Measurements from ENCODE around the gene FER1L5.

Gene FER1L5

DNA sequence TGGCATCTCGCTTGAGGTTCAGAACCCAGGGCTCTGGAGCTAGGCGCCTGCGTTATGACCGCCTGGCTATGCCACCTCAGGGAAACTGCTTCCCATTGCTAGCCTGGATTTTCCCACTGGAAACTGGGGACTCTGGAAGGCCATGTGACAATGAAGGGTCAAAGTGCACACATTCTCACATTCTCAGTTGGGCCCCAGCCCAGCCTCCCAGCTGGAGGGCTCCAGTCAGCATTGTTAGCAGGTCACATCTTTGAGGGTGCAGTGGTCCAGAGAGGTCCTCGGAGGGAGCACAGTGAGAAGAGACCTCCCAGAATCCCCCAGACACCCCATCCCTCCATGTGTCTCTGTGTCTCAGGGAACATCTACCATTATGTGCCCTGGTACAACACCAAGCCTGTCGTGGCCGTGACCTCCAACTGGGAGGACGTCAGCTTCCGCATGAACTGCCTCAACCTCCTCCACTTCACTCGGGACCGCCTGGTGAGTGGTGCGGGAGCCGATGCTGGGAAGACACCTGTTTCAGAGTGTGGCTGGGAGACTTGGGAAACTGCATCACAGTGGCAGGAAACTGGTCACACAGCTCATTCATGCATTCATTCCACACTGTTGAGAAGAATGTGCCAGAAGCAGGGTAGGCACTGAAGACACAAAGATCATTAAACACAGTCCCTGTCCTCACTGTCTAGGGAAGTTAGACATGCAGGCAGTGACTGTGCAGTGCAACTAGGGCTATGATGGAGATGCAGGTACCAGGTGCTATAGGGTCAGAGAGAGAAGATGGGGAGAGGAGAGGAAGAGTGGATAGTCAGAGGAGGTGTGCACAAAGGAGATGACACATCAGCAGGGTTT is 41.6 kb downstream of the FER1L5 start:
- DNase-seq = peak; percentile 47

DNA sequence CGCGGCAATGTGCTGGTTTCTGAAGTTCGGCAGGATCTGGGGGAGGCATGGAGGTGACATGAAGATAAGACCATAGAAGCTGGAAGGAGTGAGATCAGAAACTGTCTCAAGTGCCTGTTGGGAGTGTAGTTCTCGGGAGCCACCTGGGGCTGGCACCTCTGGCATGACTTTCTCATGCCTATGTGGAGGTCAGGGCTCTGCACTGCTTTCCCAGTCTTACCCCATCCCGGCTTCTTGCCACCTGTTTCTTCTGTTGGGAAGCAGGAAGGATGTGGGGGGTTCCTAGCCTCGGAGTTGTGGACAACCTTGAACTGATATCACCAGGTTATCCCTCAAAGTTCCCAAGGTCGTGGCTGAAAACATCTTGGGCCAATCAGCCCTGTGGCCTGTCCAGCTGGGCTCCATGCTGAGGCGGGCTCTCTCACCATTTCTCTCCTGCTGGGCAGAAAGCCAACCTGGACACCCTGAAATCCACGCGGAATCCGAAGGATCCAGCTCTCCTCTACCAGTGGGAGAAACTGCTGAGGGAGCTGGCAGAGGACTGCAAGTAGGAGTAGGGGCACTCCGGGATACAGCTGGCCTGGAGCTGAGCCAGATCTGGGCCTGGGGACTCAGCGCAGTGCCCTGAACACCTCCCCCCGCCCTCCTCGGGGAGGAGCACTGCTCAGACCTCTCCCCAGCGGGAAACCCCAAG is 42.5 kb downstream of the FER1L5 start:
- peak; percentile 36 for DNase-seq

DNA sequence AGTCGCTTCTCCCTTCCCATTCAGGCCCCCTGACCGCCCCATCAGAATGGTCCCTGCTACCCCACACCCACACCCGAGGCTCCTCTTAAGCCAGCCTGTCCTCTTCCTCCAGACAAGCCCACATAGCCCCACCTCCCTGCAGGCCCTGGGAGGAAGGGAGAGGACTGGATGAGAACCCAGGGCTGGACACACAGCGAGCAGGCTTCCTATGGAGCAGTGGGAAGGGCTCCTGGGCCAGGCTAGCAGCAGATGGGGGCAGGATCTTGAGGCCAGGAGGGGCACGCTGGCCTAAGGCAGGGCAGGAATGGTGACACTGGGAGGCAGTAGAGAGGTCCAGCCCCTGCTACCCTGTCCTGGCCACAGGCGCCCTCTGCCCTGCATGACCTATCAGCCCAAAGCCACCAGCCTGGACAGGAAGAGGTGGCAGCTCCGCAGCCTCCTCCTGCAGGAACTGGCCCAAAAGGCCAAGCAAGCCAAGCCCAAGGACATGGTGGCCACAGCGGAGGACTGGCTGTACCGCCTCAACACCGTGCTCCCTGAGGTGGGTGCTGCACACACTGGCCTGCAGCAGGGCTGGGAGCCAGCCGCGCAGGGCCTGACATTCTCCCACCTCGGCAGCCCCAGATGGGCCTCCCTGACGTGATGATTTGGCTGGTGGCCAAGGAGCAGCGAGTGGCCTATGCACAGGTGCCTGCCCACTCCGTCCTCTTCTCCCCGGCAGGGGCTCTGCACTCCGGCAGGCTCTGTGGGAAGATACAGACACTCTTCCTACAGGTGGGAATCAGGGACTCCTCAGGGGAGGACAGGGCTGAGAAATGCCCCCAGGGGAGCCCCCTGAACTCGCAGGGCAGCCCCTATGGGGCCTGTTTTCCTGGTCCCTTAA is 43.3 kb downstream of the FER1L5 start:
- DNase-seq = peak; percentile 70

DNA sequence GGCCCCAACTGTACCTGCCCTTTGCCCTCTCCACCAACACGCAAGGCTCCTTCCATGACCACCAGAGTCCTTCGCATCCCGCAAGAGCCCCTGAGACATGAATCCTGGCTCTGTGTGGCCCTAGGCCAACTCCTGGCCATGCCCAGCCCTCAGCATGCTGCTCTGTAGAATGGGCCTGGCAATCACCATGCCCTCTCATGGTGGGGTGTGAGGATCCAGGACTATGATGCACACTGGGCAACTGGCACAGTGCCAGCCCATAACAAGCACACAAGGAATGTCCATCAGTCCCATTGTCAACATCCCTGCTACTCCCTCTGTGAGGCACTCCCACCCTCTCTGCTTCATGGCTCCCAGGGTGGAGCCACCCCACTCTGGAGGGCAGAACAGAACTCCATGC is 44.7 kb downstream of the FER1L5 start:
- peak; percentile 38 for DNase-seq

DNA sequence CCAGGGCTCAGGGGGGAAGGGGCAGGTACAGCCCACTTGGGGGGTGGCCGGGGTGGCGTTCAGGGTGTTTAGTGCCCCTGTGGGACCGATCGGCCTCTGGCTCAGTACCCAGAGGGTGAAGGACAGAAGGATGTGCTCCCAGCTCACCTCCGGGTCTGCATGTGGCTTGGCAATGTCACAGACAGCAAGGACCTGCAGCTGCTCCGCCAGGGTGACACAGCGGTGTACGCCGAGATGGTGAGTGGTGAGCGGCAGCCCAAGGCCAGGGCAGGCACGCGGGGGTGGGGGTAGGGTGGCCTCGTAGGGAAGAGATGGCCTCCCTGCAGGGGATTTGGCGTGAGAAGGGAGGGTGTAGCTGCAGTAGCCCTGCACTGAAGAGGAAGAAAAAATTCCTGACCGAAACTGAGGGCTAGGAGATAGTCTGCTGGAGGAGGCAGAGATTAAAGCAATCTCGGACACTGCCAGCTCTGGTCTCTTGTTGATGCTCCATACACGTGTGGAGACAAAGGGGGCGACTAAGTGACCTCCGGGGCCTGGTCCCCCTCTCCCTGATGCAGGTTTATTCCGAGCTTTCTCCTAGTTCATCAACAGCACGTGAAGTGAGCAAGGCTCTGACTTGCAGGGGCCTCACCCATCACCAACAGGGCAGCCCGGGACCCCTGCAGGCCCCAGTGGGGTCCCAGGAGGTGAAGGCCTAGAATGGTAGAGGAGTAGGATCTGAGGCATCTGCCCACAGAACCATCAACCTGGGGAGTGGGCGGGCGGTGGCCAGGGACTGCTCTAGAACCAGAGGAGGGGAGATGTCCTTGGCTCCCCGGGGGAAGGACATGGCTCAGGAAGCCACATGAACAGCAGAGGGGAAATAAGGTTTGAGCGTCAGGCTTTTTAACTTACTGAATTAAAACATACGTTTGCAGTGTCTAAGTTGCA is 45.4 kb downstream of the FER1L5 start:
- DNase-seq = no peak

DNA sequence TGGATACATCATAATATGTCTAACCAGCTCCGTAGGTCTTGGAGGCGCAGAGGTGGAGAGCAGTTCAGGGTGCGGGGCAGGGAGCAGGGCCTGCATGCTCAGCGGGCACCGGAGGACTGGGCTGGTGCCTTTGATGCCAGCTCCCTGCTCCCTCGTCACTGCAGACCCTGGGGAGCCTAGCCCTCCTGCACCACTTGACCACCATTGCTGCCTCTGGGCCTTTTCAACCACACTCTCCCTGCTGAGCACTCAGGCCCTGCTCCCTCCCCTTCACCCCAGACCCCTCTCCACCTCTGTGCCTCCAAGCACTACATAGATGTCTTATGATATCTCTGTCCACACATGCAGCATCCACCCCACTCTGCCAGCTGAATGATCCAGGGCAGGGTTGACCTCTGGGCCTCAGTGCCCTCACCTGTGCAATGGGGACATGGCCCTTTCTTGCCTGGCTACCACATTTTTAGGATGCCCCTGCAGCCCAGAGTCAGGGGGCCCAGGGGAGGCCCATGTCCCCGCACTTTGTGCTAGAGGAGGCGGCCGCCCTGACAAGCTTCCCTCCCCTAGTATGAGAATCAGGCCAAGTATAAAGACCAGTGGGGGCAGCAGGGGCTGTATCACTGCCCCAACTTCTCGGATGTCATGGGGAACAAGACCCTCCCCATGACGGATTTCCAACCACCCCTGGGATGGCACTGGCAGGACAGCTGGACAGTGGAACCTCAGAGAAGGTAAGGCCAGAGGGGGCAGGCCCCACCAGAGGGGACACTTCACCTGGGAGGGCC is 46.3 kb downstream of the FER1L5 start:
- DNase-seq = no peak

DNA sequence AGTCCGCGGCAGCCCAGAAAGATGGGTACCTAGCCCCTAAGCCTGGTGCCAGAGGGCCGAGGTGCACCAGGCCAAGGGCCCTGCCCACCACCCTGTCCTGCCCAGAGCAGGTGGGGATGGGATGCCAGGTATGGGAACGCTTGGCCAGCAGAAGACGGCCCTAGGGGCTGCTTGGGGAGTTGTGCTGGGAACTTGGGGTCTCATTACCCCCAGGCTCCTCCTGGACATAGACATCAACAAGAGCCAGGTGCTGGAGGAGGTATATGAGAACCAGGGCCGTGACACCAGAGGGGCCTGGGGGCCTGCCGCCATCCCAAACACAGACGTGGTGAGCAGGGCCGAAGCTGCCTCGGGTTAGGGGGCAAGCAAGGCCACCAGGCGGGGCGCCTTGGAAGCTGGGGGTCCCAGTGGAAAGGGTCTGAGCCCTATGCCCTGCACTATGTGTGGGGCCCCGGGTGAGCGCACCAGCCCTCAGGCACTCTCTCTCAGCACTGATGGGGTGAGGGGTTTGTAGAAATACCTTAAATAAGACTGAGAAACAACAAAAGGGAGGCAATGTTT is 46.9 kb downstream of the FER1L5 start:
- no peak for DNase-seq

DNA sequence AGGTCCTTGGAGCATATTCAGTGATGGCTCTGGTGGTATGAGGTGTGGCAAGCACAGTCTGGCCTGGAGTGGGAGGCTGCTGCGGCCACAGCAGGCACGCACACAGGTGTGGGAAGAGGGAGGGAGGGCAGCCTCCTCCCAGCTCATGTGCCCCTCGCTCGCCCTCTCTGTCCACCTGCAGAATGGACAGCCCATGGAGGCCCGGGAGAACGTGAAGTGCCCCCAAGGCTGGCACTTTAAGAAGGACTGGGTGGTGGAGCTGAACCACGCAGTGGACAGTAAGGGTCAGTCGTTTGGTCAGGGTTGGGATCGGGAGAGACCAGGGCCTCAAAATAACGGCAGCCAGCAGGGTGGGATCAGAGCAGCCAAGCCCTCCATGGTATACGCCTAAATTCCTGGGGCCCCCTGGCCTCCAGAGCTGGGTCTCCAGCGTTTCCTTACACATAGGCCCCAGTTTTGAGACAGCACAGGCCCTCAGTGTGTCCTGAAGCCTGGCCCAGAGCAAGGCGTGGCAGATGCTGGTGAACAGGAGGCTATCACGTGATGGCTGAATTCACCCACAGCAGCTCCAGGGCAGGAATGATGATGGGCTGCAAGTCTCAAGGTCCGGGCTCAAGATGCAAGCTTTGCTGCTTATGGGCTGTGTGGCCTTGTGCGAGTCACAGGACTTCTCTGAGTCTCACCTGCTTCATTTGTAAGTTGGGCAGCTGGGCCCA is 47.9 kb downstream of the FER1L5 start:
- DNase-seq = peak; percentile 52

DNA sequence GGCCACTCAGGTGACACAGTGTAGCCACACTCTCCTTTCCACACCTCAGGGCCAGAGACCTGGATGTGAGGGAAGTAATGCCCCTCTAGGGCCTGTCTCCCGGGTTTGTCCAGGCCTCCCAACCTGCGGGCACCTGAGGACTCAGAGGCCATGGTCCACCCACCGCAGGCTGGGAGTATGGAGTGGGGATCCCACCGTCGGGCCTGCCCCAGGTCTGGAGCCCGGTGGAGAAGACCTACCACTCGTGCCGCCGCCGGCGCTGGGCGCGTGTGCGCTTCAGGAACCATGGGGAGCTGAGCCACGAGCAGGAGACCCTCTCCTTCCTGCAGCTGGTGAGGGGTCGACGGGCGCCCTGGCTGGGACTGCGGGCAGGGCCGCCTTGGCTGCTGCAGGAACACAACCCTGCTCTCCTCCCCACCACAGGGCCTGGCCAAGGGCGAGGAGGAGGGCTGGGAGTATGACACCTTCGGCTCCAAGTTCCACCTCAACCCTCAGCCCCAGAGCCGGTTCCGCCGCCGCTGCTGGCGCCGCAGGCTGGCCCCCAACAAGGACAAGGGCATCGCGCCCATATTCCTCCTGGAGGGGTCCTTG is 48.6 kb downstream of the FER1L5 start:
- no peak for DNase-seq

DNA sequence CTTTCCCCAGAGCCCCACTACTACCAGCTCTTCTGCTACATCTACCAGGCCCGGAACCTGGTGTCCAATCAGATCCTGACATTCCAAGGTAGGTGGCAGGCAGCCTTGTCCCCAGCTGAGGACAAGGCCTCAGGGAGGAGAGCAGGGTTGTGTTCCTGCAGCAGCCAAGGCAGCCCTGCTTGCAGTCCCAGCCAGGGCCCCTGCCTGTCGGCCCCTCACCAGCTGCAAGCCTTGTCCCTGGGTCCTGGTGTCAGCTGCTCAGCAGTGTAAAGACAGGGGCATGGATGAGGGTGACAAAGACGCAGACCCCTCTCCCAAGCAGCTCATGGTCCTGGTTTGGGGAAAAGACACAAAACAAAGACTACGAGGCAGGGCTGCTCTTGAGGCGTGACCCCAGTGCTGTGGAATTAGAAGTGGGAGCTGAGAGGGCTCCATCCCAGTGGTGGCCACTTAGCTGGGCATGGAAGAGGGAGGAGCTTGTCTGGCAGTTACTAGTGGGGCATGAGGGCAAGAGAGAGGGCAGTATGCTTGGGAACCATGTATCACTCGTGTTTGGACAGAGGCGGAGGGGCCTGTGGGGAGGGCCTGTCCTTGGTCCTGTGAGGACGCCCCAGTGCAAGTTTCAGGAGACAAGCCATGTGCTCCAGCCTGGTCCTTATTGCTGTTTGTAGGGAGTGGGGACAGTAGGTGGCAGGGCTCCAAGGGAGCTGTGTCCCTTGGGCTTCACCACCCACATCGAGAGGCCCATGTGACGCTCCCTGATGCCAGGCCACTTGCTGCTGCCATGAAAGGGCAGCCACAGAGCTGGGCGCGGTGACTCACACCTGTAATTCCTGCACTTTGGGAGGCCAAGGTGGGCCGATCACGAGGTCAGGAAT is 49.8 kb downstream of the FER1L5 start:
- peak; percentile 50 for DNase-seq

DNA sequence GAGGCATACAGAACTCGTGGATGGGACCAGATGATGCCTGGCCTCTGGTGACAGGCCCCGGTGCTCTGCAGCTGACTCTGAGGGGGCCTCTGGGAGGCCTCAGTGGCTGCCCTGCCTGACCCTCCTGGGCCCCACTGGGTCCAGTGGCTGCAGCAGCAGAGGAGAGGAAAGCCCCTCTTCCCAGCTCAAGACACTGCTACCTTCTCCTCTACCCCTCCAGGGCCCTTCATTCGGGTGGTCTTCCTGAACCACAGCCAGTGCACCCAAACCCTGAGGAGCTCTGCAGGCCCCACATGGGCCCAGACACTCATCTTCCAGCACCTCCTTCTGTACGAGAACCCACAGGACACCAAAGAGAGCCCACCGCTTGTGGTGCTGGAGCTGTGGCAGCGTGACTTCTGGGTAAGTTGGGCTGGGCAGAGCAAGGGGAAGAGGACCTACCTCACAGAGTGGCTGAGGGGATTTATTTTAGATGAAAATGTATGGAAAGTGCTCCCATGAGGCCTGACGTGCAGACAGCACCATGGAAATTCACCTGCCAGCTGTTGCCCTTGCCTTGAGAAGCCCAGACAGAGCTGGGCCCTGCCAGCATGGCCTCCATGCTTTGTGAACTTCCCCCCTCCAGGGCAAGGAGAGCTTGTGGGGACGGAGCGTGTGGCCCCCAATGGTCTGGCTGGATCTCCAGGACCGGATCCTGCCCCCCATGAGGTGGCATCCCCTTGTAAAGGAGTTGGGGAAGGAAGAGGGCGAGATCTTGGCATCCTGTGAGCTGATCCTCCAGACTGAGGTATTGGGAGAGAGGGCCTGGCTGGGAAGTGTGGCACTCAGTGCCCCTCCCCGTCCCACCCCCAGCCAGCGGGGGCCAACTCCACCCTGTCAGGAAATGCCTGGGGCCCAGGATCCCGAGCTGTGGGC is 51.0 kb downstream of the FER1L5 start:
- peak; percentile 48 for DNase-seq

DNA sequence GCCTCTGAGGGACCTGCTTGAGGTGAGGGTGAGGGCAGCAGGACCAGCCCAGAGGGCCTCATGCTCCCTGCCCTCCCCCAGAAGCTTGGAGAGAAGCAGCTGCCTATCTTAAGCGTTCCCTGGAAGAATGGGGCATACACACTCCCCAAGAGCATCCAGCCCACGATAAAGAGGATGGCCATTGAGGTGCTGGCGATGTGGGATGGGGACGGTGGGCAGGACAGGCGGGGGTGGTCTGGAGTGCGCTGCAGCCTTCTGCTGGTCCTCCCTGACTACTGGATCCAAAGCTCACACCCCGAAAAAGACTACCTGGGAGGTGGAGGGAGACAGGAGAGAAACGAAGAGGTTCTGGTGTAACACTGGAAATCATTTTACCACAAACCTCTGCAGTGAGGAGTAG is 51.7 kb downstream of the FER1L5 start:
- no peak for DNase-seq

DNA sequence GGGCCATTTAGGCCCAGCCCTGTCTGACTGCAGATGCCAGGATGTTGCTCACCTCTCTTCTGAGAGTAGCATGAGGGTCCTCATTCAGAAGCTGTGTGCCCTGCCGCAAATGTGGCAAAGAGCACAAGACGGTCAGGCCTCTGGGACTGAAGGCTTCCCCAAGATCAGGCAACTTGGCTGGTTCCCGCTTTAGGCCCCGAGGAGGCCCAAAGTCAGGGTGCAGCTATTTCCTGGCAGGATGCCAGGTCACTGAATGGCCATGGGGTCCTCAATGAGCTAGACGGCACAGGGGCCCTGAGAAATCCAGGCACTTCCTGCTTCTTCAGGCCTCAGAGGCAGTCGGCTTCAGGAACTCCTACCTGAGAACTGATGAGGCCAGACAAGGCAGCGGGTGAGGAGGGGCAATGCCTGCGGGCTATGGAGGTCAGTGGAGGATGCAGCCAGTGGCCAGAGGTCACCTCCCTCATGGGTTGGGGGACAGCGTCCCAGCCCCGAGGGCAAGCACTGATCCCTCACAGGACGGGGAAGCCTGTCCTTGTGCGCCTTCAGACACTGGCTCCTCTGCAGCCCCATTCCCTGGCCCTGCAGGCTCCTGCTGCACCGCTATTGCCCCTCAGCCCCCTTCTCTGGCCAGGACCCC is 52.4 kb downstream of the FER1L5 start:
- DNase-seq = peak; percentile 52

DNA sequence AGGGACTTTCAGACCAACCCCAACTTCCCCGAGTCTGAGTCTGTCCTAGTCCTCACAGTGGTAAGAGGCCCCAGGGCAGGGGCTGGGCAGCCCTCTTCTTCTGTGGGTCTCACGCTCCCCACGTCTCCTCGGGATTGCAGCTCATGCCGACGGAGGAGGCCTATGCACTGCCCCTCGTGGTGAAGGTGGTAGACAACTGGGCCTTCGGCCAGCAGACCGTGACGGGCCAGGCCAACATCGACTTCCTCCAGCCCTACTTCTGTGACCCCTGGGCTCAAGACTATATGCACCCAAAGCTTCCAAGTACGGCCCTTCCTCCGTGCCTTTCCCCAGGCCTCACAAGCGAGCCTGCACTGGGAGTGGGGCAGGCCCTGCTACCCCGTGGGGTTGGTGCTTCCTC is 53.0 kb downstream of the FER1L5 start:
- peak; percentile 50 for DNase-seq

DNA sequence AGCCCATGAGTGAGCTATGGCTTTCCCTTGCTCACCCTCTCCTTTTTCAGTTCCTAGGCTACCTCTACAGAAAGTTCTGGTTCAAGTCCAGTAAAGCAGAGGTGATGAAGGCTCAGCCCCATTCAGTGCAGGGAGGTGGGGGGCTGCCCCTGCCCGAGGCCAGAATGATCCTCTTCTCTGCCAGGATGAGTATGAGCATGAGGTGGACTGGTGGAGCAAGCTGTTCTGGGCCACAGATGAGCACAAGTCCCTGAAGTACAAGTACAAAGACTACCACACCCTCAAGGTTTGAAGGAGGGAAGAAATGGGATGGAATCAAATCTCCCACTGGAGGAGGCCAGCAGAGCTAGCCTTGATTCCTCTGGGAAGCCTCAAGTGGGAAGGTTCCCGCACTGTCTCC is 54.9 kb downstream of the FER1L5 start:
- DNase-seq = no peak

DNA sequence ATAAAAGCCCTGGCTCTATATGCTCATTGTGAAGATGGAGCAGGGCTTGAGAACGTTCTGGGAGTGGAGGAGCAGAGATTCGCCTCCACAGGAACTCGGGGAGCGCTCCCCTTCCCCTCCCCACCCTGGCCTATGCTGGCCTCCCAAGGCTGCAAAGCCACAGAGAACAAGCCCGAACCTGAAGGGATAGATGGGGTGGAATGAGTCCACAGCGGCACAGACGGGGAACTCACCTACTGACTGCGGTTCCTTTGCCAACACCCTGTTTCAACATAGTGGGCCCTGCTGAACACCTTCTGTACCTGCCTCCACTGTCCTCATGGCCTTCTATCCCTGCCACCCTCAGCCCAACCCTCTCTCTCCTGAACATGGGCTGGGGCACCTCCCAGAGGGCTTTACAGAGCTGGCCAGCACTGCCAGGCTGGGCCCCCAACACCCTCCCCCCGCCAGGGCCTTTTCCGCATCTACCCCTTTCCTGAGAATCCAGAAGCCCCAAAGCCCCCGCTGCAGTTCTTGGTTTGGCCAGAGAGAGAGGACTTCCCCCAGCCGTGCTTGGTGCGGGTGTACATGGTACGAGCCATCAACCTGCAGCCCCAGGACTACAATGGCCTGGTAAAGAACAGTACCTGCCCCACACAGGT is 55.8 kb downstream of the FER1L5 start:
- DNase-seq = no peak

DNA sequence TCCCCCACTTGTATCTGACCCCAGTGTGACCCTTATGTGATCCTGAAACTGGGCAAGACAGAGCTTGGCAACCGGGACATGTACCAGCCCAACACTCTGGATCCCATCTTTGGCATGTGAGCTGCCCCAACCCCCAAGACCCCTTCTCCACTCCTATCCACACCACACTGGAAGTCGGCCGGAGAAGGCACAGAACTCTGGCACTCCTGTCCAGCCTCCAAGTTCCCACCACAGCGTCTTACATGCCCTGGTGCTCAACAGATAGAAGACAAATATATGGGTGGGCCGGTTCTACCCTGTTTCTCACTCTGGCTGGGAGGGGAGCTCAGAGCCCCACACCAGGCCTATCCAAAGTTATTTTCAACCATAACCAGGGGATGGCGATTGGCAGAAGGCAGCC is 56.5 kb downstream of the FER1L5 start:
- no peak for DNase-seq

Measured in islet precursor cell (in vitro differentiated cells).